Trophoblast cell (in vitro differentiated cells and primary cell): ENCODE results near the gene RIPOR2.

Experiments
- DNase-seq, 2 donors: peaks; one replicate each; pipeline ENCODE4 v3.0.0-alpha.2; 2016
- H2AFZ ChIP-seq: 2 replicates; pipeline ENCODE4 v1.6.1; 2013; ENCODE audit warnings: low read length, moderate library complexity, mild to moderate bottlenecking; ENCODE audit not compliant: insufficient read depth, poor library complexity
- H2AK5ac ChIP-seq: 2 replicates; pipeline ENCODE4 v1.6.1; 2013; ENCODE audit warnings: mild to moderate bottlenecking, low read length
- H2BK120ac ChIP-seq: 2 replicates; pipeline ENCODE4 v1.6.1; 2013; ENCODE audit warnings: low read length, mild to moderate bottlenecking, moderate library complexity; ENCODE audit not compliant: insufficient read depth, poor library complexity
- H2BK12ac ChIP-seq: 2 replicates; pipeline ENCODE4 v1.6.1; 2013; ENCODE audit warnings: mild to moderate bottlenecking, low read length, moderate library complexity
- H2BK5ac ChIP-seq: 2 replicates; pipeline ENCODE4 v1.6.1; 2013; ENCODE audit warnings: low read length, low read depth, moderate library complexity, mild to moderate bottlenecking; ENCODE audit not compliant: poor library complexity
- H3K14ac ChIP-seq: 2 replicates; pipeline ENCODE4 v1.6.1; 2013; ENCODE audit warnings: mild to moderate bottlenecking, low read length
- H3K18ac ChIP-seq: 2 replicates; pipeline ENCODE4 v1.6.1; 2013; ENCODE audit warnings: mild to moderate bottlenecking, low read length
- H3K23ac ChIP-seq: 2 replicates; pipeline ENCODE4 v1.6.1; 2013; ENCODE audit warnings: low read length
- H3K27ac ChIP-seq: 2 replicates; pipeline ENCODE4 v1.5.1; 2013; ENCODE audit warnings: low read depth, mild to moderate bottlenecking, inconsistent platforms, low read length, moderate library complexity
- H3K27me3 ChIP-seq: 2 replicates; pipeline ENCODE4 v1.6.1; 2013; ENCODE audit warnings: inconsistent platforms, mild to moderate bottlenecking, low read length, moderate library complexity; ENCODE audit not compliant: insufficient read depth
- H3K36me3 ChIP-seq, 2 experiments: 1 replicate in 1 of 2; 2 replicates in 1 of 2; pipeline ENCODE4 v1.6.1; 2013; ENCODE audit warnings: low read length in 2 of 2, mild to moderate bottlenecking in 2 of 2, moderate library complexity in 1 of 2; ENCODE audit not compliant: insufficient read depth in 2 of 2, control insufficient read depth in 1 of 2
- H3K4ac ChIP-seq: 2 replicates; pipeline ENCODE4 v1.6.1; 2013; ENCODE audit warnings: low read depth, mild to moderate bottlenecking, low read length, moderate library complexity
- H3K4me1 ChIP-seq, 2 experiments: 1 replicate in 1 of 2; 2 replicates in 1 of 2; pipeline ENCODE4 v1.6.1; 2013; ENCODE audit warnings: low read length in 2 of 2, mild to moderate bottlenecking in 2 of 2, moderate library complexity in 1 of 2; ENCODE audit not compliant: insufficient read depth in 2 of 2, control insufficient read depth in 1 of 2
- H3K4me2 ChIP-seq: 2 replicates; pipeline ENCODE4 v1.6.1; 2013; ENCODE audit warnings: inconsistent platforms, mild to moderate bottlenecking, low read length, moderate library complexity
- H3K4me3 ChIP-seq: 2 replicates; pipeline ENCODE4 v1.5.1; 2013; ENCODE audit warnings: mild to moderate bottlenecking, low read depth, low read length, inconsistent platforms
- H3K79me1 ChIP-seq: one replicate; pipeline ENCODE4 v1.6.1; 2013; ENCODE audit warnings: low read length
- H3K79me2 ChIP-seq: 2 replicates; pipeline ENCODE4 v1.6.1; 2013; ENCODE audit warnings: low read length, mild to moderate bottlenecking; ENCODE audit not compliant: control insufficient read depth, insufficient read depth, poor library complexity
- H3K9ac ChIP-seq: 2 replicates; pipeline ENCODE4 v1.6.1; 2013; ENCODE audit warnings: mild to moderate bottlenecking, low read length
- H3K9me3 ChIP-seq: 2 replicates; pipeline ENCODE4 v1.6.1; 2013; ENCODE audit warnings: low read depth, mild to moderate bottlenecking, control low read depth, inconsistent platforms, low read length; ENCODE audit not compliant: insufficient read depth
- H4K12ac ChIP-seq: 2 replicates; pipeline ENCODE4 v1.6.1; 2013; ENCODE audit warnings: low read depth, mild to moderate bottlenecking, low read length, moderate library complexity
- H4K8ac ChIP-seq: 2 replicates; pipeline ENCODE4 v1.6.1; 2013; ENCODE audit warnings: low read depth, mild to moderate bottlenecking, low read length, moderate library complexity
- H4K91ac ChIP-seq: one replicate; pipeline ENCODE4 v1.6.1; 2013; ENCODE audit warnings: low read depth, mild to moderate bottlenecking, low read length, moderate library complexity
- WGBS: extraction: QIAGEN DNeasy Blood & Tissue Kit; methylation state at CpG from one replicate; pipeline ENCODE4 v1.1.7; 2013; ENCODE audit warnings: missing lambda C conversion rate; ENCODE audit not compliant: insufficient read length, insufficient coverage; ENCODE audit errors: extremely low coverage; 5-methylcytosine and 5-hydroxymethylcytosine counted together

RIPOR2 gene

DNA sequence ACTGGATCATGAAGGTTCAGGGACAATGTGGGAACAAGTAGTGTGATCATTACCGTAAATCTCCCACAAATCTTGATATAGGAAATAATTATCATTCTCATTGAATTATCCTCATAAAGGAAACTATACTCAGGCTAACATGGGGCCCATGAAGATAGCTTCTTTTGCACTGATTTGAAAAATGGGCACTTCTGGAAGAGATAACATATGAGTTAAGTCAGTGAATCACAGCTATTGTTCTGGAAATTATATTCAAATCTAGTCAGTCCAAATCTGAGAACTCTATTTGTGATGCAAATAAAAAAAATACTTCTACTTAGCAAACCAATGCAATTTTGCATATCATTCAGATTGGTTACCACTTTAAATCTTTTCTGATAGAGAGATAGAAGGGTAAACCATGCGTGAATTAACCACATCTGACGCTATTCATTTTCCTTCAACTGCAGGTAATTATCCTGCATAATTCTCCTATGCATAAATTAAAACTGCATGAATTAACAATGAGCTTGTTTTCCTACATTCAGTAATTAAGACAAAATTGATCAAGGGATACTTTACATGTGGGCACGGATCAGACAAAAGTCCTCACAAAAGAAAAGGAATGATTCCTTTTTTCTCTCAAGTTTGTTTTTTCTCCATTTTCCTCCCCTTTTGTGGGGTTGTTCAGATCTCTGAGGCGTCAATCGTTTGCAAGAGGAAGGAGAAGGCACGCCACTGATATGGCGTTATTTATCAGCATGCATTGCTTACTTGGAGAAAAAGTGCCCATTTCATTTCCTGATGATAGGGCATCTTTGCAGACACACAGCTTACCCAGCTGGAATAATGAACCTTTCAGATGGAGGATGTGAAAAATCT, 36.4 kb downstream of the RIPOR2 start:
- Histone ChIP-seq H3K4me3 (no peak overlapping the region), H3K14ac (no peak overlapping the region), H2BK120ac (no peak overlapping the region), H3K9ac (no peak overlapping the region), H3K9me3 (peaks cover 2% of the 10 kb centered on the region), H2BK12ac (no peak overlapping the region), H2AK5ac (no peak overlapping the region), H4K8ac (no peak overlapping the region), H3K36me3 (no peaks in the 10 kb centered on the region), H3K18ac (no peak overlapping the region), H3K27ac (no peak overlapping the region), H3K23ac (no peak overlapping the region), H3K4me2 (no peak overlapping the region), H3K4ac (no peak overlapping the region), H3K79me2 (no peaks in the 10 kb centered on the region), H4K91ac (no peak overlapping the region), H3K79me1 (no peaks in the 10 kb centered on the region), H2AFZ (no peak overlapping the region), H2BK5ac (no peak overlapping the region), H4K12ac (no peak overlapping the region), H3K27me3 (no peaks in the 10 kb centered on the region), H3K4me1 (no peaks in the 10 kb centered on the region)
- DNase-seq = no peak
- WGBS = no CpG with 5 or more reads among the region's 8 CpGs

DNA sequence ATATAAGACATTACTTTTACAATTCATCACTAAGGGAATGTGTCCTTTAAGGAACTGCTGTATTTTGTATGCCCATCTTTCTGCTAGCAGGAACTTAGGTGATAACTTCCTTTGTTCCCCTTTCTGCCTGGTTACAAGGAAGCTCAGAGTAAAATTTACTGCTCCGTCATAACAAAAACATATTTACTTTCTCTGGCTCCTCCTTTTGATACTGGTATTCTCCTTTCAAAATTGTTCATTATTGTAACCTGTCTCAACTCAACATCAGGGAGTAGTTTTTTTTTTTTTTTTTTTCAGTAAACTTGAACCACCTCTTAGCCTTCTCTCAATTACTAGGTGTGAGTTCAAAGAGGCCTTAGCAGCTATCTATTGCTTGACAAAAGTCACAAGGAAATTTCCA, 37.1 kb downstream of the RIPOR2 start:
- Histone ChIP-seq H2BK12ac (no peak overlapping the region), H3K14ac (no peak overlapping the region), H3K4ac (no peak overlapping the region), H2AFZ (no peak overlapping the region), H3K9ac (no peak overlapping the region), H3K4me1 (no peaks in the 10 kb centered on the region), H3K79me1 (no peaks in the 10 kb centered on the region), H3K18ac (no peak overlapping the region), H4K12ac (no peak overlapping the region), H2BK120ac (no peak overlapping the region), H3K27ac (no peak overlapping the region), H2AK5ac (no peak overlapping the region), H4K91ac (no peak overlapping the region), H3K23ac (no peak overlapping the region), H3K27me3 (no peaks in the 10 kb centered on the region), H3K4me2 (no peak overlapping the region), H3K36me3 (no peaks in the 10 kb centered on the region), H3K4me3 (no peak overlapping the region), H4K8ac (no peak overlapping the region), H3K79me2 (no peaks in the 10 kb centered on the region), H2BK5ac (no peak overlapping the region), H3K9me3 (no peaks in the 10 kb centered on the region)
- DNase-seq = no peak
- no CpG with 5 or more reads among the region's 1 CpG for WGBS

GRCh38 chr6:24897186-24897585, 38.6 kb downstream of the RIPOR2 start:
- no peak overlapping the region for H2AFZ ChIP-seq
- no peak overlapping the region for H3K18ac ChIP-seq
- H3K4me3 ChIP-seq = no peak overlapping the region
- DNase-seq = no peak
- H2BK5ac ChIP-seq = no peak overlapping the region
- WGBS = no CpG with 5 or more reads among the region's 6 CpGs
- H3K79me1 ChIP-seq = no peaks in the 10 kb centered on the region
- H4K91ac ChIP-seq = no peak overlapping the region
- no peak overlapping the region for H3K23ac ChIP-seq
- H3K14ac ChIP-seq = no peak overlapping the region
- H3K27me3 ChIP-seq = no peaks in the 10 kb centered on the region
- no peak overlapping the region for H3K4ac ChIP-seq
- no peaks in the 10 kb centered on the region for H3K79me2 ChIP-seq
- no peak overlapping the region for H2BK12ac ChIP-seq
- no peaks in the 10 kb centered on the region for H3K9me3 ChIP-seq
- no peak overlapping the region for H4K12ac ChIP-seq
- no peak overlapping the region for H4K8ac ChIP-seq
- H2BK120ac ChIP-seq = no peak overlapping the region
- H2AK5ac ChIP-seq = no peak overlapping the region
- H3K27ac ChIP-seq = no peak overlapping the region
- H3K9ac ChIP-seq = no peak overlapping the region
- H3K4me2 ChIP-seq = no peak overlapping the region
- no peaks in the 10 kb centered on the region for H3K36me3 ChIP-seq
- H3K4me1 ChIP-seq = no peaks in the 10 kb centered on the region

- WGBS = no CpG with 5 or more reads among the region's 1 CpG
- no peak overlapping the region for H2BK5ac ChIP-seq
- H3K23ac ChIP-seq = no peak overlapping the region
Measured at GRCh38 chr6:24893342-24893850, 42.4 kb downstream of the RIPOR2 start.

More at GRCh38 chr6:24893342-24893850, 42.4 kb downstream of the RIPOR2 start:
- H3K4me1 ChIP-seq = no peaks in the 10 kb centered on the region
- H3K9ac ChIP-seq = no peak overlapping the region
- H3K27me3 ChIP-seq = no peaks in the 10 kb centered on the region
- H2AK5ac ChIP-seq = no peak overlapping the region
- no peak overlapping the region for H2BK12ac ChIP-seq
- H2AFZ ChIP-seq = no peak overlapping the region
- no peak overlapping the region for H3K14ac ChIP-seq
- no peak overlapping the region for H3K4me2 ChIP-seq
- no peaks in the 10 kb centered on the region for H3K79me2 ChIP-seq
- H2BK120ac ChIP-seq = no peak overlapping the region
- H4K8ac ChIP-seq = no peak overlapping the region
- H3K9me3 ChIP-seq = no peaks in the 10 kb centered on the region
- no peak overlapping the region for H3K4ac ChIP-seq
- H3K36me3 ChIP-seq = no peaks in the 10 kb centered on the region
- DNase-seq = no peak
- H3K18ac ChIP-seq = no peak overlapping the region
- H3K4me3 ChIP-seq = no peak overlapping the region
- H3K27ac ChIP-seq = no peak overlapping the region
- no peak overlapping the region for H4K91ac ChIP-seq
- H4K12ac ChIP-seq = no peak overlapping the region
- H3K79me1 ChIP-seq = no peaks in the 10 kb centered on the region
